Fibroblast of villous mesenchyme (primary cell): Measurements from ENCODE around the gene LAMA4. TPM values are rescaled to one million over a fixed set of nuclear protein-coding genes. Genes with fewer than 3 reads are reported as not detected.

Experiments
- DNase-seq: peaks from one replicate; pipeline ENCODE4 v3.0.0-alpha.2; 2010; ENCODE audit warnings: low read depth
- H3K4me3 ChIP-seq: 2 replicates; pipeline ENCODE4 v1.5.1; 2011; ENCODE audit warnings: low read depth, mild to moderate bottlenecking, low read length
- CTCF ChIP-seq: IDR thresholded peaks from 2 replicates; pipeline ENCODE4 v1.5.1; 2012; ENCODE audit warnings: low read depth, mild to moderate bottlenecking, low read length; ENCODE audit not compliant: insufficient read depth
- total RNA-seq: library from RNA; depleted of rRNA; stranded (reverse); fragments of >200 nt; gene quantifications from 2 replicates; pipeline ENCODE4 v1.2.3, GENCODE V29; 2012

LAMA4 gene
- total RNA-seq, 1 donor, result 481 TPM

DNA sequence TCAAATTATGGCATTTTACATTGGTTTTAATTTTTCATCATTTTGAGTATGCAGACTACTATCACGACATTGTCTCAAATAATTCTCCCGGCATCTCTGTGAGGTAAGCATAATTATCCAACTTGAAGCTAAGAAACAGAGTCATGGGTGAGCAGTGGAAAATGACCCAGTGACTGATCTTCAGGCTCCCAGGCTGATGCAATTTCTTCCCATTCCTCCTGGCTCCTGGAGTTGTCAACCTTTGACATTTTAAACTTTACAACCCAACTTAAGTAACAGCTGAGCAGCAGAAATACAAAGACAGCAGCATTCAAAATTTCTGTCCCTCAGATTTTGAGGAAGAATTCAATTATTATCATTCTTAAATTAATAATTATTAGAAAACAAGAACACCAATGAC lies 13.7 kb upstream of the LAMA4 start:
- TF ChIP-seq CTCF, result no peak
- peak; percentile 59 for DNase-seq

GRCh38 chr6:112266331-112266730 lies 12.0 kb upstream of the LAMA4 start:
- TF ChIP-seq CTCF, result no peak
- no peak for DNase-seq
- no peak overlapping the region for H3K4me3 ChIP-seq

More for the DNA sequence above, 13.7 kb upstream of the LAMA4 start:
- H3K4me3 ChIP-seq, result no peak overlapping the region

DNA sequence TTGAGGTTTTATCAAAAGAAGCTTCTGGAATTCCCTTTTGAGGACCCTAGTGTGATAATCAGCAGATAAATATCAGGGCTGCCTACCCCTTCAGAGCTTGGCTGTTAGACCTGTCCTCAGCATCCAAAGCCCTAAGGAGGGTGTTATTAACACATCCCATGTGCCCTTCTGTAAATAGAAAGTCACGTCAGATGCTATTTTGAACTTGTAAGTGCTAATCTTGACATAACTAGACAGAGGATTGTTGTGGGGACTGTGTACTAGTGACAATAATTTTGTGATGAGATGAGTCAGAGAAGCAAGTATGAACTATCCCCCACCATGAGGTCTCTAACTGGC lies 4.9 kb upstream of the LAMA4 start:
- no peak overlapping the region for H3K4me3 ChIP-seq
- no peak for DNase-seq
- TF ChIP-seq CTCF, result no peak

DNA sequence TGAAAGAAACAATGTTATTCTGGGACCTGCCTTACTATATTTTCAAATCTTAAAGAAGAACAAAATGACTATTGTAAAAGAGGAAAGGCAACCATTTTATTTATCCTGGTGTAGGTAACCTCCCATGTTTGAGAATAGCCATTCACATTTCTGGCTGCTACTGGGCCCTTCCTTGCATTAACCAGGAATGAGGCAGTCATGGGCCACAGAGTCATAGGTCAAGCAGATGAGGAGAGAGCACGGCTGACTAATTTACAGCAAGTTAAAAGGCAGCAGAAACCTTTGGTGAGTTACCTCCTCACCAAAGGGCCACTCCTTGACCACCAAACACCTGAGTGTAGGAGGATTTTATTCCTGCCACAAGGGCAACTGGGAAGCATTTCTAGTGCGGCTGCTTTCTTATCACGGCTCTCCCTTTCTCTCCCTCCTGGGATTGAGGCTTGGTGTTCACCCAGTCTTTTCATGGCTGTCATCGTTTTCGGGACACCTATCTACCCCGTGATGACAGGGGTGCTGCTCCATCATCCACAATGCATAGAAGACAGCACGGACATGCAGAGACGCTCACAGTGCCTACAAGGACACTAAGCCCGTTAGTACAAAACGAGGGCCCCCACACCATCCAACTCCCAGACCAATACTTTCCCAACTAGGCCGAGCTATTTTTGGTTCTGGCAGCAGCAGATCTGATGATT lies 4.4 kb upstream of the LAMA4 start:
- DNase-seq, result peak; percentile 42
- no peak for TF ChIP-seq CTCF

DNA sequence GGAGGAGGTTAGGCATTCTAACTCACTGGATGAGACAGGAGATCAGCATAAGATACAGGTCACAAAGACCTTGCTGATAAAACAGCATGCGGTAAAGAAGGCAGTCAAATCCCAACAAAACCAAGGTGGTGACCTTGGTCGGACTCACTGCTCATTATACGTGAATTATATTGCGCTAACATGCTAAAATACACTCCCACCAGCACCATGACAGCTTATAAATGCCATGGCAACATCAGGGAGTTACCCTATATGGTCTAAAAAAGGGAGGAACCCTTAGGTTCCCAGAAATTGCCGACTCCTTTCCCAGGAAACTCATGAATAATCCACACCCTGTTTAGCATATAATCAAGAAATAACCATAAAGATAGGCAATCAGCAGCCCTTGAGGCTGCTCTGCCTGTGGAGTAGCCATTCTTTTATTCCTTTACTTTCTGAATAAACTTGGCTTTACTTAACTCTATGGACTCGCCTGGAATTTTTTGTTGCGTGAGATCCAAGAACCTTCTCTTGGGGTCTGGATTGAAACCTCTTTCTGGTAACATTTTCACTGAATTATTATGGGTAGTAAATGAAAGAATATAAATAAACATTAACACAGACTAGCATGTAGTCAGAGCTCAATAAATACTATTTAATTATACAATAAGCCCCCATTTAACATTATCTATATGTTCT lies 3.0 kb upstream of the LAMA4 start:
- H3K4me3 ChIP-seq, result no peak overlapping the region
- TF ChIP-seq CTCF, result no peak
- no peak for DNase-seq

More for the DNA sequence above, 4.4 kb upstream of the LAMA4 start:
- no peak overlapping the region for H3K4me3 ChIP-seq

- no peak for DNase-seq
- peak overlapping the region; percentile 69 for H3K4me3 ChIP-seq
- no peak for TF ChIP-seq CTCF
Observed at GRCh38 chr6:112254921-112255320, 554 bp upstream of the LAMA4 start.
